CD4-positive, alpha-beta T cell treated with Interleukin-4 for 4 hours (primary cell): ENCODE results near the gene TMEM50B.
"Not testable (repeated sequence)": the region's sequence is repeated elsewhere in the genome, so short reads cannot be mapped to it uniquely, and the experiment has no call there.

ENCODE experiments used
- DNase-seq: peaks from one replicate; pipeline ENCODE4 v3.0.0-alpha.2; 2020

The TMEM50B gene

GRCh38 chr21:33425825-33426224, 53.9 kb downstream of the TMEM50B start:
- DNase-seq, result no peak

- no peak for DNase-seq
These were observed 55.6 kb downstream of the TMEM50B start for GRCh38 chr21:33424214-33424613.

GRCh38 chr21:33421713-33422393, 57.9 kb downstream of the TMEM50B start:
- DNase-seq, result no peak

GRCh38 chr21:33419538-33420123, 60.1 kb downstream of the TMEM50B start:
- DNase-seq, result no peak

GRCh38 chr21:33418691-33419090, 61.1 kb downstream of the TMEM50B start:
- DNase-seq, result no peak

- DNase-seq, result no peak
These were observed 64.8 kb downstream of the TMEM50B start for GRCh38 chr21:33414926-33415325.

GRCh38 chr21:33414068-33414467, 65.7 kb downstream of the TMEM50B start:
- DNase-seq, result no peak

GRCh38 chr21:33412832-33413519, 66.8 kb downstream of the TMEM50B start:
- no peak for DNase-seq

GRCh38 chr21:33412439-33412831, 67.3 kb downstream of the TMEM50B start:
- not testable (repeated sequence) for DNase-seq

GRCh38 chr21:33411949-33412430, 67.8 kb downstream of the TMEM50B start:
- DNase-seq, result no peak

- DNase-seq, result no peak
These were observed 73.3 kb downstream of the TMEM50B start for GRCh38 chr21:33406493-33406892.

- DNase-seq, result no peak
These were observed 75.8 kb downstream of the TMEM50B start for GRCh38 chr21:33403786-33404585.

GRCh38 chr21:33403128-33403785, 76.5 kb downstream of the TMEM50B start, which contains the start of gene IFNGR2:
TSS of gene IFNGR2 (plus strand) at chr21:33403413. CDS start at chr21:33403544, 131 bp downstream.
- peak; percentile 34 for DNase-seq

GRCh38 chr21:33402001-33402979, 77.5 kb downstream of the TMEM50B start:
- no peak for DNase-seq

- DNase-seq, result no peak
These were observed 78.2 kb downstream of the TMEM50B start for GRCh38 chr21:33401630-33401992.
